NCI-H187 (cell line): ENCODE measurements around the gene PDS5B.

Experiments used
- DNase-seq, 2 experiments: peaks; one replicate each; lab custom pipeline; 2025; lab: John Stamatoyannopoulos, UW

PDS5B gene

GRCh38 chr13:32590266-32590665 lies 4.0 kb downstream of the PDS5B start:
- no peak for DNase-seq

- no peak for DNase-seq
These were observed 5.8 kb downstream of the PDS5B start for GRCh38 chr13:32592082-32592481.

- DNase-seq, result no peak
These were observed 8.0 kb downstream of the PDS5B start for GRCh38 chr13:32594157-32594738.

- DNase-seq, result no peak
These were observed 9.1 kb downstream of the PDS5B start for GRCh38 chr13:32595306-32595705.

- DNase-seq, result no peak
These were observed 14.6 kb downstream of the PDS5B start for GRCh38 chr13:32600890-32601289.

- no peak for DNase-seq
These were observed 23.2 kb downstream of the PDS5B start for GRCh38 chr13:32609428-32609827.

- no peak for DNase-seq
These were observed 24.3 kb downstream of the PDS5B start for GRCh38 chr13:32610538-32610937.

- no peak for DNase-seq
These were observed 24.7 kb downstream of the PDS5B start for GRCh38 chr13:32610977-32611376.

- DNase-seq, result no peak
These were observed 30.7 kb downstream of the PDS5B start for GRCh38 chr13:32616883-32617511.

GRCh38 chr13:32622827-32623226 lies 36.6 kb downstream of the PDS5B start:
- DNase-seq, result no peak

GRCh38 chr13:32624441-32624840 lies 38.2 kb downstream of the PDS5B start:
- no peak for DNase-seq

- no peak for DNase-seq
These were observed 41.5 kb downstream of the PDS5B start for GRCh38 chr13:32627793-32628192.

- no peak for DNase-seq
These were observed 43.1 kb downstream of the PDS5B start for GRCh38 chr13:32629313-32629712.

- no peak for DNase-seq
These were observed 43.6 kb downstream of the PDS5B start for GRCh38 chr13:32629866-32630265.

- no peak for DNase-seq
These were observed 46.2 kb downstream of the PDS5B start for GRCh38 chr13:32632343-32632909.

- DNase-seq, result no peak
These were observed 50.5 kb downstream of the PDS5B start for GRCh38 chr13:32636711-32637110.

- DNase-seq, result no peak
These were observed 52.5 kb downstream of the PDS5B start for GRCh38 chr13:32638739-32639138.

GRCh38 chr13:32639502-32640105 lies 53.4 kb downstream of the PDS5B start:
- no peak for DNase-seq

- DNase-seq, result no peak
These were observed 56.1 kb downstream of the PDS5B start for GRCh38 chr13:32642316-32642715.

GRCh38 chr13:32642858-32643257 lies 56.6 kb downstream of the PDS5B start:
- no peak for DNase-seq

GRCh38 chr13:32645854-32646253 lies 59.6 kb downstream of the PDS5B start:
- DNase-seq, result no peak

GRCh38 chr13:32647926-32648325 lies 61.7 kb downstream of the PDS5B start:
- DNase-seq, result no peak

- no peak for DNase-seq
These were observed 64.6 kb downstream of the PDS5B start for GRCh38 chr13:32650705-32651311.
